ENCODE measurements around the gene MARCHF9. TPM values are rescaled to one million over a fixed set of nuclear protein-coding genes. Genes with fewer than 3 reads are reported as not detected.
A peak's percentile ranks its signal among the peaks of the same experiment; 100 is the strongest.

The MARCHF9 gene
- total RNA-seq, 1 experiment from 2014 or later: 12.5 TPM

- peak; percentile 49 for DNase-seq (ENCODE audit: low read depth, low spot score)
- in situ Hi-C loops (cut with HindIII; ENCODE audit: low pct_unique_long_range_greater_than_20kb, low sequenced_read_pairs): no loop called here
Observed at GRCh38 chr12:57745485-57745881, 9.4 kb upstream of the MARCHF9 start.

- no peak for DNase-seq (ENCODE audit: low read depth, low spot score)
- in situ Hi-C loops (cut with HindIII; ENCODE audit: low pct_unique_long_range_greater_than_20kb, low sequenced_read_pairs): no loop called here
Observed at GRCh38 chr12:57746025-57746424, 8.9 kb upstream of the MARCHF9 start.

GRCh38 chr12:57749061-57749460 is 5.8 kb upstream of the MARCHF9 start:
- in situ Hi-C loops (cut with HindIII; ENCODE audit: low pct_unique_long_range_greater_than_20kb, low sequenced_read_pairs): no loop called here
- DNase-seq (ENCODE audit: low read depth, low spot score): no peak

- in situ Hi-C loops (cut with HindIII; ENCODE audit: low pct_unique_long_range_greater_than_20kb, low sequenced_read_pairs): no loop called here
- no peak for DNase-seq (ENCODE audit: low read depth, low spot score)
Observed at GRCh38 chr12:57750561-57751431, 4.1 kb upstream of the MARCHF9 start.

- in situ Hi-C loops (cut with HindIII; ENCODE audit: low pct_unique_long_range_greater_than_20kb, low sequenced_read_pairs): no loop called here
- no peak for DNase-seq (ENCODE audit: low read depth, low spot score)
Observed at GRCh38 chr12:57751432-57751787, 3.5 kb upstream of the MARCHF9 start.

GRCh38 chr12:57751788-57752667 is 2.9 kb upstream of the MARCHF9 start, which contains the start of gene CDK4:
Gene CDK4 (minus strand): TSS chr12:57752310. CDS start chr12:57751717, 593 bp downstream.
- in situ Hi-C loops (cut with HindIII; ENCODE audit: low pct_unique_long_range_greater_than_20kb, low sequenced_read_pairs): no loop called here
- peak; percentile 100 for DNase-seq (ENCODE audit: low read depth, low spot score)

- in situ Hi-C loops (cut with HindIII; ENCODE audit: low pct_unique_long_range_greater_than_20kb, low sequenced_read_pairs): no loop called here
- no peak for DNase-seq (ENCODE audit: low read depth, low spot score)
Observed at GRCh38 chr12:57752668-57753000, 2.3 kb upstream of the MARCHF9 start.

- in situ Hi-C loops (cut with HindIII; ENCODE audit: low pct_unique_long_range_greater_than_20kb, low sequenced_read_pairs): no loop called here
- DNase-seq (ENCODE audit: low read depth, low spot score): no peak
Observed at GRCh38 chr12:57753756-57754337, 1.1 kb upstream of the MARCHF9 start.

GRCh38 chr12:57755194-57755453 is 221 bp downstream of the MARCHF9 start:
- no peak for DNase-seq (ENCODE audit: low read depth, low spot score)
- in situ Hi-C loops (cut with HindIII; ENCODE audit: low pct_unique_long_range_greater_than_20kb, low sequenced_read_pairs): no loop called here

- in situ Hi-C loops (cut with HindIII; ENCODE audit: low pct_unique_long_range_greater_than_20kb, low sequenced_read_pairs): no loop called here
Observed at GRCh38 chr12:57755454-57756372, 810 bp downstream of the MARCHF9 start.

GRCh38 chr12:57756406-57757341 is 1.8 kb downstream of the MARCHF9 start:
- in situ Hi-C loops (cut with HindIII; ENCODE audit: low pct_unique_long_range_greater_than_20kb, low sequenced_read_pairs): no loop called here
- DNase-seq (ENCODE audit: low read depth, low spot score): peak; percentile 68

More at GRCh38 chr12:57755454-57756372, 810 bp downstream of the MARCHF9 start:
- no peak for DNase-seq (ENCODE audit: low read depth, low spot score)

- in situ Hi-C loops (cut with HindIII; ENCODE audit: low pct_unique_long_range_greater_than_20kb, low sequenced_read_pairs): no loop called here
- no peak for DNase-seq (ENCODE audit: low read depth, low spot score)
Observed at GRCh38 chr12:57757771-57758170, 2.9 kb downstream of the MARCHF9 start.

GRCh38 chr12:57758552-57759359 is 3.9 kb downstream of the MARCHF9 start:
- in situ Hi-C loops (cut with HindIII; ENCODE audit: low pct_unique_long_range_greater_than_20kb, low sequenced_read_pairs): no loop called here
- no peak for DNase-seq (ENCODE audit: low read depth, low spot score)

- peak; percentile 60 for DNase-seq (ENCODE audit: low read depth, low spot score)
Observed at GRCh38 chr12:57759360-57759980, 4.6 kb downstream of the MARCHF9 start.

GRCh38 chr12:57760347-57760982 is 5.6 kb downstream of the MARCHF9 start:
- DNase-seq (ENCODE audit: low read depth, low spot score): no peak
- in situ Hi-C loops (cut with HindIII; ENCODE audit: low pct_unique_long_range_greater_than_20kb, low sequenced_read_pairs): no loop called here

More at GRCh38 chr12:57759360-57759980, 4.6 kb downstream of the MARCHF9 start:
- in situ Hi-C loops (cut with HindIII; ENCODE audit: low pct_unique_long_range_greater_than_20kb, low sequenced_read_pairs): no loop called here

Data from SK-MEL-5 (cell line).